ENCODE data around the gene EPHA4. TPM values are rescaled to one million over a fixed set of nuclear protein-coding genes. Genes with fewer than 3 reads are reported as not detected.

EPHA4 gene
- total RNA-seq, 1 experiment from 2014 or later, result 3.4 TPM

DNA sequence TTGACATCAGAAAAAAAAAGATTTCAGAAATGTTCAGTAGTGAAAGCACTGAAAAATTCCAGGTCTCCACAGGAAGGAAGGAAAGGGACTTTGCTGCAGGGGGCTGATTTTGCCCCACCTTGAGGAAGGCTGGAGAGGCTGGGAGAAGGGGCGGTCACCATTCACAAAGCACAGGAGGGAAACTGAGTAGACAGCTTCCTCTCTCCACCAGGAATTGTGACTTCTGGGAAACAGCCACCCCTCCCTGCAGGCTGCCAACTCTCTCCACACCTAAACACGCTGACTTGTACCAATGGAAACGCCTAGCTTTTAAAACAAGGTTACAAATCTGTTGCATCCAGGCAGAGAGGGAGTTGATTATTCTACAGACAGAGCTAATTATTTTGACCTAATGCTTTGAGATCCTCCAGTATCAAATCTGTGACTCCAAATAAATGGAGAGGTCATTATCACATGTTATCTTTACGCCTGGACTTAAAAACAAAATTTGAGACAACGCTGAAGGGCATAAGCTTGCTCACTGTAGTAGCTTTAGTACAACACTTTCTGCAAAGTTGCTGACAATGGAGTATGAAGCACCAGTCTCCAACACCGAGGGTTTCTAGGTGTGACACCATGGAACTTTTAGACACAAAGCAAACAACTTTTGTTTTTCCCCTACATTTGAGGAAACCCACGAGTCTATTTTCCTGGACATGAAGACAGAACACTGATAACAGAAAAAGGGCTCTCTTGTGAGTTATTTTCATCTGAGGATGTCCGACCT is 42.7 kb downstream of the EPHA4 start:
- Histone ChIP-seq H3K27me3 (ENCODE audit: control insufficient read depth, insufficient read depth, low read length) (no peaks in the 10 kb centered on the region), H3K9me3 (ENCODE audit: control insufficient read depth, insufficient read depth, low read depth, low read length) (no peaks in the 10 kb centered on the region), H3K4me3 (ENCODE audit: low read depth in 2 of 2, low read length in 2 of 2) (no peak overlapping the region), H3K36me3 (ENCODE audit: control insufficient read depth, insufficient read depth, low read length) (no peaks in the 10 kb centered on the region), H3K4me1 (ENCODE audit: control insufficient read depth, insufficient read depth, low read length) (no peaks in the 10 kb centered on the region), H3K27ac (ENCODE audit: low read length) (no peak overlapping the region)
- TF ChIP-seq TCF7L2 (IDR thresholded peaks at IDR 0.05; ENCODE audit: low read depth, low read length) (no peak), POLR2AphosphoS5 (IDR thresholded peaks at IDR 0.05; ENCODE audit: low read depth, low read length) (no peak), SIN3A (IDR thresholded peaks at IDR 0.05; ENCODE audit: borderline replicate concordance, insufficient read depth, low read depth, low read length) (no peak)
- TF ChIP-seq, protein P1, sequence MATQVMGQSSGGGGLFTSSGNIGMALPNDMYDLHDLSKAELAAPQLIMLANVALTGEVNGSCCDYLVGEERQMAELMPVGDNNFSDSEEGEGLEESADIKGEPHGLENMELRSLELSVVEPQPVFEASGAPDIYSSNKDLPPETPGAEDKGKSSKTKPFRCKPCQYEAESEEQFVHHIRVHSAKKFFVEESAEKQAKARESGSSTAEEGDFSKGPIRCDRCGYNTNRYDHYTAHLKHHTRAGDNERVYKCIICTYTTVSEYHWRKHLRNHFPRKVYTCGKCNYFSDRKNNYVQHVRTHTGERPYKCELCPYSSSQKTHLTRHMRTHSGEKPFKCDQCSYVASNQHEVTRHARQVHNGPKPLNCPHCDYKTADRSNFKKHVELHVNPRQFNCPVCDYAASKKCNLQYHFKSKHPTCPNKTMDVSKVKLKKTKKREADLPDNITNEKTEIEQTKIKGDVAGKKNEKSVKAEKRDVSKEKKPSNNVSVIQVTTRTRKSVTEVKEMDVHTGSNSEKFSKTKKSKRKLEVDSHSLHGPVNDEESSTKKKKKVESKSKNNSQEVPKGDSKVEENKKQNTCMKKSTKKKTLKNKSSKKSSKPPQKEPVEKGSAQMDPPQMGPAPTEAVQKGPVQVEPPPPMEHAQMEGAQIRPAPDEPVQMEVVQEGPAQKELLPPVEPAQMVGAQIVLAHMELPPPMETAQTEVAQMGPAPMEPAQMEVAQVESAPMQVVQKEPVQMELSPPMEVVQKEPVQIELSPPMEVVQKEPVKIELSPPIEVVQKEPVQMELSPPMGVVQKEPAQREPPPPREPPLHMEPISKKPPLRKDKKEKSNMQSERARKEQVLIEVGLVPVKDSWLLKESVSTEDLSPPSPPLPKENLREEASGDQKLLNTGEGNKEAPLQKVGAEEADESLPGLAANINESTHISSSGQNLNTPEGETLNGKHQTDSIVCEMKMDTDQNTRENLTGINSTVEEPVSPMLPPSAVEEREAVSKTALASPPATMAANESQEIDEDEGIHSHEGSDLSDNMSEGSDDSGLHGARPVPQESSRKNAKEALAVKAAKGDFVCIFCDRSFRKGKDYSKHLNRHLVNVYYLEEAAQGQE (IDR thresholded peaks at IDR 0.05; ENCODE audit: insufficient read depth in 1 of 2, low read depth in 2 of 2, low read length in 1 of 2), result no peak
- TF ChIP-seq, protein P2, sequence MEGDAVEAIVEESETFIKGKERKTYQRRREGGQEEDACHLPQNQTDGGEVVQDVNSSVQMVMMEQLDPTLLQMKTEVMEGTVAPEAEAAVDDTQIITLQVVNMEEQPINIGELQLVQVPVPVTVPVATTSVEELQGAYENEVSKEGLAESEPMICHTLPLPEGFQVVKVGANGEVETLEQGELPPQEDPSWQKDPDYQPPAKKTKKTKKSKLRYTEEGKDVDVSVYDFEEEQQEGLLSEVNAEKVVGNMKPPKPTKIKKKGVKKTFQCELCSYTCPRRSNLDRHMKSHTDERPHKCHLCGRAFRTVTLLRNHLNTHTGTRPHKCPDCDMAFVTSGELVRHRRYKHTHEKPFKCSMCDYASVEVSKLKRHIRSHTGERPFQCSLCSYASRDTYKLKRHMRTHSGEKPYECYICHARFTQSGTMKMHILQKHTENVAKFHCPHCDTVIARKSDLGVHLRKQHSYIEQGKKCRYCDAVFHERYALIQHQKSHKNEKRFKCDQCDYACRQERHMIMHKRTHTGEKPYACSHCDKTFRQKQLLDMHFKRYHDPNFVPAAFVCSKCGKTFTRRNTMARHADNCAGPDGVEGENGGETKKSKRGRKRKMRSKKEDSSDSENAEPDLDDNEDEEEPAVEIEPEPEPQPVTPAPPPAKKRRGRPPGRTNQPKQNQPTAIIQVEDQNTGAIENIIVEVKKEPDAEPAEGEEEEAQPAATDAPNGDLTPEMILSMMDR (IDR thresholded peaks at IDR 0.05), result no peak
- BruUV-seq (replicated peaks), result no TSS peak
- in situ Hi-C loops (cut with HindIII; ENCODE audit: low pct_unique_long_range_greater_than_20kb, low sequenced_read_pairs), result no loop called here
- CTCF ChIA-PET, result interaction anchor here (0.5 kb wide), 1 partner anchor 1823 kb away, joined by 3 read pairs; no protein-coding TSS in a partner anchor
- DNase-seq (ENCODE audit: low read depth, low spot score), result no peak
- POLR2A ChIA-PET, result no interaction called here
- intact Hi-C loops (cut with micrococcal nuclease; ENCODE audit: unreplicated experiment), result no loop called here
- ATAC-seq, result no peak

DNA sequence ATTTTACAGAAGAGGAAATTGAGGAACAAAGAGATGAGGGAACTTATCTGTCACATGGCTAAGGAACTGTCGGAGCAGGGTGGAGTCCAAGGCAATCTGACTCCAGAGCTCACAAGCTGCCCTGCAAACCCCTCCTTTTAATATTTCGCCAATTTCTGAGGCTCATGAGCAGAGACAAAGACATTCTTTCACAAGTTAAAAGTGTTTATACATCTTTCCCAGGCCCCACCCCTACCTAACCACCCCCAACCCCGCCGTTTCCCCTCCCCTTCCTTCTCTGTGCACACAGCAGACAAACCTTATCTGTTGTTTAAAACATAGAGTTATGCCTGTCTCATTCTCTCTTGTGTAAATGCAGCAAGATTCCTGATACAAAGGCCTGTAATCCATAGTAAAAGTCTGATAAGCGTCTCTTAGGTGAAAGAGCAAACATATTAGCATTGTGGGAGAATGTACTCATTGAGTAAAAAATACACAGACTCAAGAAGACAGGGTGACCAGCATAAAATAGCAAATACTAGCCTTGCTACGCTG is 44.3 kb downstream of the EPHA4 start:
- POLR2A ChIA-PET, result no interaction called here

More for the DNA sequence above, 44.3 kb downstream of the EPHA4 start:
- DNase-seq (ENCODE audit: low read depth, low spot score), result no peak
- H3K4me1 ChIP-seq (ENCODE audit: control insufficient read depth, insufficient read depth, low read length), result no peaks in the 10 kb centered on the region
- ATAC-seq, result no peak
- no peaks in the 10 kb centered on the region for H3K36me3 ChIP-seq (ENCODE audit: control insufficient read depth, insufficient read depth, low read length)
- TF ChIP-seq POLR2AphosphoS5 (IDR thresholded peaks at IDR 0.05; ENCODE audit: low read depth, low read length), result no peak
- TF ChIP-seq SIN3A (IDR thresholded peaks at IDR 0.05; ENCODE audit: borderline replicate concordance, insufficient read depth, low read depth, low read length), result no peak
- TF ChIP-seq, protein P1 (IDR thresholded peaks at IDR 0.05; ENCODE audit: insufficient read depth in 1 of 2, low read depth in 2 of 2, low read length in 1 of 2), result no peak
- no peak for TF ChIP-seq TCF7L2 (IDR thresholded peaks at IDR 0.05; ENCODE audit: low read depth, low read length)
- TF ChIP-seq, protein P2 (IDR thresholded peaks at IDR 0.05), result no peak
- in situ Hi-C loops (cut with HindIII; ENCODE audit: low pct_unique_long_range_greater_than_20kb, low sequenced_read_pairs), result no loop called here
- no TSS peak for BruUV-seq (replicated peaks)
- H3K9me3 ChIP-seq (ENCODE audit: control insufficient read depth, insufficient read depth, low read depth, low read length), result no peaks in the 10 kb centered on the region
- no peak overlapping the region for H3K4me3 ChIP-seq (ENCODE audit: low read depth in 2 of 2, low read length in 2 of 2)
- CTCF ChIA-PET, result interaction anchor here (0.6 kb wide), 1 partner anchor 44 kb away, joined by 3 read pairs; no protein-coding TSS in a partner anchor
- H3K27me3 ChIP-seq (ENCODE audit: control insufficient read depth, insufficient read depth, low read length), result no peaks in the 10 kb centered on the region
- no peak overlapping the region for H3K27ac ChIP-seq (ENCODE audit: low read length)
- intact Hi-C loops (cut with micrococcal nuclease; ENCODE audit: unreplicated experiment), result no loop called here

Measured in Panc1 (cell line).